ENCODE data around the gene ZC3H6. TPM values are rescaled to one million over a fixed set of nuclear protein-coding genes. Genes with fewer than 3 reads are reported as not detected.

ZC3H6 gene
- total and polyA plus RNA-seq, 2 of the 13 experiments (the other 11 are each of a cell fraction or from before 2014, with no cell fraction given): 0.71 to 0.93 TPM

- peak; percentile 48; the same call in 1 of the 2 replicates for TF ChIP-seq ZNF710 (CRISPR knock-in tag; IDR thresholded peaks at IDR 0.05; ENCODE audit: borderline replicate concordance)
- TF ChIP-seq CSRNP2 (CRISPR knock-in tag; conservative IDR thresholded peaks at IDR 0.05; ENCODE audit: low read depth): no peak
- TF ChIP-seq ZNF891 (CRISPR knock-in tag; IDR thresholded peaks at IDR 0.05): no peak
- peak; percentile 99 for TF ChIP-seq CEBPB (IDR thresholded peaks at IDR 0.05; ENCODE audit: borderline replicate concordance, low read depth, low read length)
- TF ChIP-seq REST (IDR thresholded peaks at IDR 0.05; ENCODE audit: borderline replicate concordance in 1 of 2, low read depth in 1 of 2, low read length in 2 of 2): no peak
- peak; percentile 82; the same call in 1 of the 2 replicates for TF ChIP-seq IRF2 (CRISPR knock-in tag; IDR thresholded peaks at IDR 0.05)
- TF ChIP-seq FOXA1 (IDR thresholded peaks at IDR 0.05): peak; percentile 65
- TF ChIP-seq FOXA1 (CRISPR knock-in tag; IDR thresholded peaks at IDR 0.05): peak; percentile 95
- no peak for TF ChIP-seq ZBTB37 (CRISPR knock-in tag; IDR thresholded peaks at IDR 0.05)
- peak; percentile 91 for TF ChIP-seq FOXK1 (CRISPR knock-in tag; IDR thresholded peaks at IDR 0.05; ENCODE audit: borderline replicate concordance, low read depth)
- no peak for TF ChIP-seq MTERF4 (CRISPR knock-in tag; IDR thresholded peaks at IDR 0.05)
- TF ChIP-seq XBP1 (CRISPR knock-in tag; IDR thresholded peaks at IDR 0.05): 0 out of 2 replicates have a peak, but pooled peaks have one; percentile 44
- no peak for TF ChIP-seq PBX2 (CRISPR knock-in tag; IDR thresholded peaks at IDR 0.05)
- no peak for TF ChIP-seq XRCC5 (optimal IDR thresholded peaks at IDR 0.05; ENCODE audit: low read length)
- peak; percentile 48; the same call in 1 of the 2 replicates for TF ChIP-seq ZNF652 (CRISPR knock-in tag; IDR thresholded peaks at IDR 0.05; ENCODE audit: borderline replicate concordance, low read depth)
- TF ChIP-seq ZFP1 (CRISPR knock-in tag; IDR thresholded peaks at IDR 0.05): peak; percentile 71; the same call in 1 of the 2 replicates
- TF ChIP-seq HOXD1 (CRISPR knock-in tag; IDR thresholded peaks at IDR 0.05): peak; percentile 68; the same call in 1 of the 2 replicates
- no peak for TF ChIP-seq HNRNPK (IDR thresholded peaks at IDR 0.05; ENCODE audit: low read depth, low read length, poor library complexity, severe bottlenecking)
- no peak for TF ChIP-seq ZNF724P (CRISPR knock-in tag; IDR thresholded peaks at IDR 0.05; ENCODE audit: borderline replicate concordance)
These were observed 39.5 kb downstream of the ZC3H6 start (continued) for GRCh38 chr2:112314856-112315255.
